Measurements from ENCODE around the gene TDRD3. TPM values are rescaled to one million over a fixed set of nuclear protein-coding genes. Genes with fewer than 3 reads are reported as not detected.

Gene TDRD3
- polyA plus RNA-seq, 1 of the 3 experiments (the other 2 are of a cell fraction) = 3.8 TPM

DNA sequence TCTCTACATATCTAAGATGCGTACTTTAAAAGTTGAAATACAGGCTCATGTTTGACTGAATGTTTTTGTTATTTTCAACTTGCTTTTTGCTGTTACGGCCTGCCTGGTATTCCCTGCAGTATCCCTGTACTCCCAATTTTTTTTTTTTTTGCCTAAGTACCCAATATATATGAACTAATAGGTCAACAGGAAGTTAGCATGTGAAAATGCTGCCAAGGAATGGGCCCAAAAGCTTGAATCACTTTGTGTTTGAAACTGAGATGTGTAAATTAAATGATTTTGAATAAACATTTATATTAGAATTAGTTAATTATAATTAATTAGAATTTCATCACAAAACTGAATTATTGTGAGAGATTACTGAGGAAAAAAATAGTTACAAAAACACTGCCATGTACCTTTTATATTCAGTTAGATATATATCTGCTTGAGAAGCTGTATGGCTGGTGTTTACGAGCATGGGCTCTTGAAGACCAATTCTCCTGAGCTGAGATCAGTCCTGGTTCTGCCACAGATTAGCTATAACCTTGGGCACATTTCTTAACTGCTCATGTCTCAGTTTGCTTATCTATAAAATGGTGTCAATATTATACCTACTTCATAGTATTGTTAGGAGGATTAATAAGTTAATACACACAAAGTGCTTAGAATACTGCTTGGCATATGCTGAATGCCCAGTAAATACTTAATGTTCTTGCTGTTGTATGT is 16.0 kb downstream of the TDRD3 start:
- H3K27ac ChIP-seq (ENCODE audit: low read depth in 2 of 2, low read length in 1 of 2) = no peak overlapping the region
- CTCF ChIA-PET = interaction anchor here (1.0 kb wide), 1 partner anchor 18 kb away, joined by 4 read pairs; no protein-coding TSS in a partner anchor

GRCh38 chr13:60414177-60414576 is 17.2 kb downstream of the TDRD3 start:
- Histone ChIP-seq H3K4me3 (ENCODE audit: low read depth in 2 of 2, low read length in 1 of 2) (no peak overlapping the region), H3K36me3 (replicated peaks in 1 of 2; ENCODE audit: control insufficient read depth in 1 of 2, insufficient read depth in 2 of 2, low read length in 1 of 2) (no peaks in the 10 kb centered on the region), H4K20me1 (ENCODE audit: insufficient read depth) (no peaks in the 10 kb centered on the region), H3F3A (replicated peaks; ENCODE audit: insufficient read depth) (no peaks in the 10 kb centered on the region), H3K4me2 (no peak overlapping the region), H3K27me3 (ENCODE audit: insufficient read depth) (no peaks in the 10 kb centered on the region), H3K9ac (no peak overlapping the region), H3K9me2 (no peaks in the 10 kb centered on the region), H3K79me2 (ENCODE audit: insufficient read depth) (peaks cover 20% of the 10 kb centered on the region), H3K27ac (ENCODE audit: low read depth in 2 of 2, low read length in 1 of 2) (no peak overlapping the region), H3K4me1 (ENCODE audit: control insufficient read depth in 1 of 2, insufficient read depth in 2 of 2, low read depth in 1 of 2, low read length in 1 of 2) (peaks cover 0 to 2% of the 10 kb centered on the region in 2 experiments; a peak in 1 of 4 replicates), H2AFZ (ENCODE audit: low read depth) (no peak overlapping the region), H3K9me3 (no peaks in the 10 kb centered on the region)
- POLR2A ChIA-PET = no interaction called here
- CTCF ChIA-PET = no interaction called here
- no peak for DNase-seq
- TF ChIP-seq FOXM1 (IDR thresholded peaks at IDR 0.05; ENCODE audit: low read depth) = no peak
- TF ChIP-seq, protein P1, sequence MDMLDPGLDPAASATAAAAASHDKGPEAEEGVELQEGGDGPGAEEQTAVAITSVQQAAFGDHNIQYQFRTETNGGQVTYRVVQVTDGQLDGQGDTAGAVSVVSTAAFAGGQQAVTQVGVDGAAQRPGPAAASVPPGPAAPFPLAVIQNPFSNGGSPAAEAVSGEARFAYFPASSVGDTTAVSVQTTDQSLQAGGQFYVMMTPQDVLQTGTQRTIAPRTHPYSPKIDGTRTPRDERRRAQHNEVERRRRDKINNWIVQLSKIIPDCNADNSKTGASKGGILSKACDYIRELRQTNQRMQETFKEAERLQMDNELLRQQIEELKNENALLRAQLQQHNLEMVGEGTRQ (IDR thresholded peaks at IDR 0.05; ENCODE audit: borderline replicate concordance, low read depth, low read length) = no peak
- TF ChIP-seq, protein P2, sequence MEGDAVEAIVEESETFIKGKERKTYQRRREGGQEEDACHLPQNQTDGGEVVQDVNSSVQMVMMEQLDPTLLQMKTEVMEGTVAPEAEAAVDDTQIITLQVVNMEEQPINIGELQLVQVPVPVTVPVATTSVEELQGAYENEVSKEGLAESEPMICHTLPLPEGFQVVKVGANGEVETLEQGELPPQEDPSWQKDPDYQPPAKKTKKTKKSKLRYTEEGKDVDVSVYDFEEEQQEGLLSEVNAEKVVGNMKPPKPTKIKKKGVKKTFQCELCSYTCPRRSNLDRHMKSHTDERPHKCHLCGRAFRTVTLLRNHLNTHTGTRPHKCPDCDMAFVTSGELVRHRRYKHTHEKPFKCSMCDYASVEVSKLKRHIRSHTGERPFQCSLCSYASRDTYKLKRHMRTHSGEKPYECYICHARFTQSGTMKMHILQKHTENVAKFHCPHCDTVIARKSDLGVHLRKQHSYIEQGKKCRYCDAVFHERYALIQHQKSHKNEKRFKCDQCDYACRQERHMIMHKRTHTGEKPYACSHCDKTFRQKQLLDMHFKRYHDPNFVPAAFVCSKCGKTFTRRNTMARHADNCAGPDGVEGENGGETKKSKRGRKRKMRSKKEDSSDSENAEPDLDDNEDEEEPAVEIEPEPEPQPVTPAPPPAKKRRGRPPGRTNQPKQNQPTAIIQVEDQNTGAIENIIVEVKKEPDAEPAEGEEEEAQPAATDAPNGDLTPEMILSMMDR (IDR thresholded peaks at IDR 0.05) = no peak
- no peak for TF ChIP-seq SIN3A (IDR thresholded peaks at IDR 0.05; ENCODE audit: borderline replicate concordance, low read depth, low read length)
- TF ChIP-seq ELF1 (IDR thresholded peaks at IDR 0.05) = no peak
- TF ChIP-seq USF1 (IDR thresholded peaks at IDR 0.05; ENCODE audit: borderline replicate concordance, low read depth) = no peak
- TF ChIP-seq FOXJ3 (CRISPR knock-in tag; IDR thresholded peaks at IDR 0.05) = no peak
- no peak for TF ChIP-seq POLR2AphosphoS5 (IDR thresholded peaks at IDR 0.05; ENCODE audit: low read depth, low read length)

More for the DNA sequence above, 16.0 kb downstream of the TDRD3 start:
- H3K36me3 ChIP-seq (replicated peaks in 1 of 2; ENCODE audit: control insufficient read depth in 1 of 2, insufficient read depth in 2 of 2, low read length in 1 of 2) = no peaks in the 10 kb centered on the region
- H3K79me2 ChIP-seq (ENCODE audit: insufficient read depth) = peaks cover 17% of the 10 kb centered on the region
- WGBS (ENCODE audit: low lambda C conversion rate) = 95% methylated on average over 3 of the region's 3 CpGs
- H3K9me3 ChIP-seq = no peaks in the 10 kb centered on the region
- no peaks in the 10 kb centered on the region for H4K20me1 ChIP-seq (ENCODE audit: insufficient read depth)
- no peak overlapping the region for H2AFZ ChIP-seq (ENCODE audit: low read depth)
- DNase-seq = no peak
- no peak overlapping the region for H3K9ac ChIP-seq
- H3F3A ChIP-seq (replicated peaks; ENCODE audit: insufficient read depth) = no peaks in the 10 kb centered on the region
- TF ChIP-seq RXRA (IDR thresholded peaks at IDR 0.05; ENCODE audit: borderline replicate concordance, low read depth) = no peak
- TF ChIP-seq POLR2AphosphoS5 (IDR thresholded peaks at IDR 0.05; ENCODE audit: low read depth, low read length) = no peak
- TF ChIP-seq FOSL2 (IDR thresholded peaks at IDR 0.05; ENCODE audit: borderline replicate concordance, low read depth) = no peak
- TF ChIP-seq, protein P3, sequence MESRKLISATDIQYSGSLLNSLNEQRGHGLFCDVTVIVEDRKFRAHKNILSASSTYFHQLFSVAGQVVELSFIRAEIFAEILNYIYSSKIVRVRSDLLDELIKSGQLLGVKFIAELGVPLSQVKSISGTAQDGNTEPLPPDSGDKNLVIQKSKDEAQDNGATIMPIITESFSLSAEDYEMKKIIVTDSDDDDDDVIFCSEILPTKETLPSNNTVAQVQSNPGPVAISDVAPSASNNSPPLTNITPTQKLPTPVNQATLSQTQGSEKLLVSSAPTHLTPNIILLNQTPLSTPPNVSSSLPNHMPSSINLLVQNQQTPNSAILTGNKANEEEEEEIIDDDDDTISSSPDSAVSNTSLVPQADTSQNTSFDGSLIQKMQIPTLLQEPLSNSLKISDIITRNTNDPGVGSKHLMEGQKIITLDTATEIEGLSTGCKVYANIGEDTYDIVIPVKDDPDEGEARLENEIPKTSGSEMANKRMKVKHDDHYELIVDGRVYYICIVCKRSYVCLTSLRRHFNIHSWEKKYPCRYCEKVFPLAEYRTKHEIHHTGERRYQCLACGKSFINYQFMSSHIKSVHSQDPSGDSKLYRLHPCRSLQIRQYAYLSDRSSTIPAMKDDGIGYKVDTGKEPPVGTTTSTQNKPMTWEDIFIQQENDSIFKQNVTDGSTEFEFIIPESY (IDR thresholded peaks at IDR 0.05; ENCODE audit: borderline replicate concordance, low read depth) = no peak
- no peak for TF ChIP-seq EZH2phosphoT487 (IDR thresholded peaks at IDR 0.05; ENCODE audit: borderline replicate concordance, low read depth)
- no peak for TF ChIP-seq SIN3A (IDR thresholded peaks at IDR 0.05; ENCODE audit: borderline replicate concordance, low read depth, low read length)
- TF ChIP-seq RFX5 (IDR thresholded peaks at IDR 0.05; ENCODE audit: low read length) = no peak
- no peak for TF ChIP-seq IRF3 (IDR thresholded peaks at IDR 0.05; ENCODE audit: low read depth, low read length)
- TF ChIP-seq JUND (IDR thresholded peaks at IDR 0.05) = no peak
- TF ChIP-seq FOXJ3 (CRISPR knock-in tag; IDR thresholded peaks at IDR 0.05) = no peak
- TF ChIP-seq USF1 (IDR thresholded peaks at IDR 0.05; ENCODE audit: borderline replicate concordance, low read depth) = no peak
- no peak for TF ChIP-seq TAF1 (IDR thresholded peaks at IDR 0.05; ENCODE audit: borderline replicate concordance, low read depth, low read length)
- TF ChIP-seq FOXM1 (IDR thresholded peaks at IDR 0.05; ENCODE audit: low read depth) = no peak
- TF ChIP-seq MXI1 (IDR thresholded peaks at IDR 0.05; ENCODE audit: low read depth, low read length) = no peak
- H3K4me3 ChIP-seq (ENCODE audit: low read depth in 2 of 2, low read length in 1 of 2) = no peak overlapping the region
- POLR2A ChIA-PET = interaction anchor here (0.7 kb wide), 1 partner anchor 1267 kb away, joined by 3 read pairs; no protein-coding TSS in a partner anchor
- H3K9me2 ChIP-seq = no peaks in the 10 kb centered on the region
- H3K27me3 ChIP-seq (ENCODE audit: insufficient read depth) = no peaks in the 10 kb centered on the region
- peaks cover 0 to 2% of the 10 kb centered on the region in 2 experiments; a peak in 1 of 4 replicates for H3K4me1 ChIP-seq (ENCODE audit: control insufficient read depth in 1 of 2, insufficient read depth in 2 of 2, low read depth in 1 of 2, low read length in 1 of 2)
- no peak overlapping the region for H3K4me2 ChIP-seq
